DMS53 (cell line): ENCODE measurements around the gene ATF7IP.
"Not testable (repeated sequence)": the region's sequence is repeated elsewhere in the genome, so short reads cannot be mapped to it uniquely, and the experiment has no call there.

ENCODE experiments used
- DNase-seq: peaks from one replicate; lab custom pipeline; 2025; lab: John Stamatoyannopoulos, UW

The ATF7IP gene

GRCh38 chr12:14367040-14367661 is 1.7 kb downstream of the ATF7IP start:
- DNase-seq = peak; percentile 28

GRCh38 chr12:14369311-14369710 is 3.8 kb downstream of the ATF7IP start:
- DNase-seq = no peak

- no peak for DNase-seq
These were observed 7.7 kb downstream of the ATF7IP start for GRCh38 chr12:14373217-14373616.

- no peak for DNase-seq
These were observed 14.0 kb downstream of the ATF7IP start for GRCh38 chr12:14379508-14379907.

GRCh38 chr12:14384783-14385638 is 19.5 kb downstream of the ATF7IP start:
- peak; percentile 96 for DNase-seq

GRCh38 chr12:14387219-14387871 is 21.9 kb downstream of the ATF7IP start:
- no peak for DNase-seq

GRCh38 chr12:14390449-14390848 is 25.0 kb downstream of the ATF7IP start:
- DNase-seq = no peak

GRCh38 chr12:14390870-14391530 is 25.5 kb downstream of the ATF7IP start:
- DNase-seq = no peak

GRCh38 chr12:14393751-14394150 is 28.3 kb downstream of the ATF7IP start:
- no peak for DNase-seq

GRCh38 chr12:14394317-14395073 is 29.0 kb downstream of the ATF7IP start:
- peak; percentile 91 for DNase-seq

GRCh38 chr12:14395074-14395778 is 29.7 kb downstream of the ATF7IP start:
- DNase-seq = no peak

- no peak for DNase-seq
These were observed 30.6 kb downstream of the ATF7IP start for GRCh38 chr12:14396071-14396470.

GRCh38 chr12:14399871-14400270 is 34.4 kb downstream of the ATF7IP start:
- DNase-seq = no peak

GRCh38 chr12:14400599-14400998 is 35.1 kb downstream of the ATF7IP start:
- DNase-seq = no peak

GRCh38 chr12:14401267-14401666 is 35.8 kb downstream of the ATF7IP start:
- not testable (repeated sequence) for DNase-seq

- DNase-seq = no peak
These were observed 37.2 kb downstream of the ATF7IP start for GRCh38 chr12:14402697-14403096.

- peak; percentile 59 for DNase-seq
These were observed 37.8 kb downstream of the ATF7IP start for GRCh38 chr12:14403293-14403692.

GRCh38 chr12:14403711-14404196 is 38.3 kb downstream of the ATF7IP start:
- peak; percentile 94 for DNase-seq

GRCh38 chr12:14405407-14405806 is 39.9 kb downstream of the ATF7IP start:
- DNase-seq = not testable (repeated sequence)

- DNase-seq = peak; percentile 63
These were observed 42.7 kb downstream of the ATF7IP start for GRCh38 chr12:14408208-14408607.

- DNase-seq = no peak
These were observed 44.7 kb downstream of the ATF7IP start for GRCh38 chr12:14410177-14410576.
